Epidermal melanocyte (primary cell): ENCODE results near the gene RAB24.
"Not testable (repeated sequence)": the region's sequence is repeated elsewhere in the genome, so short reads cannot be mapped to it uniquely, and the experiment has no call there.

Experiments used
- DNase-seq: peaks from one replicate; pipeline ENCODE4 v3.0.0; 2011; ENCODE audit warnings: low spot score; ENCODE audit not compliant: insufficient read length

The RAB24 gene

DNA sequence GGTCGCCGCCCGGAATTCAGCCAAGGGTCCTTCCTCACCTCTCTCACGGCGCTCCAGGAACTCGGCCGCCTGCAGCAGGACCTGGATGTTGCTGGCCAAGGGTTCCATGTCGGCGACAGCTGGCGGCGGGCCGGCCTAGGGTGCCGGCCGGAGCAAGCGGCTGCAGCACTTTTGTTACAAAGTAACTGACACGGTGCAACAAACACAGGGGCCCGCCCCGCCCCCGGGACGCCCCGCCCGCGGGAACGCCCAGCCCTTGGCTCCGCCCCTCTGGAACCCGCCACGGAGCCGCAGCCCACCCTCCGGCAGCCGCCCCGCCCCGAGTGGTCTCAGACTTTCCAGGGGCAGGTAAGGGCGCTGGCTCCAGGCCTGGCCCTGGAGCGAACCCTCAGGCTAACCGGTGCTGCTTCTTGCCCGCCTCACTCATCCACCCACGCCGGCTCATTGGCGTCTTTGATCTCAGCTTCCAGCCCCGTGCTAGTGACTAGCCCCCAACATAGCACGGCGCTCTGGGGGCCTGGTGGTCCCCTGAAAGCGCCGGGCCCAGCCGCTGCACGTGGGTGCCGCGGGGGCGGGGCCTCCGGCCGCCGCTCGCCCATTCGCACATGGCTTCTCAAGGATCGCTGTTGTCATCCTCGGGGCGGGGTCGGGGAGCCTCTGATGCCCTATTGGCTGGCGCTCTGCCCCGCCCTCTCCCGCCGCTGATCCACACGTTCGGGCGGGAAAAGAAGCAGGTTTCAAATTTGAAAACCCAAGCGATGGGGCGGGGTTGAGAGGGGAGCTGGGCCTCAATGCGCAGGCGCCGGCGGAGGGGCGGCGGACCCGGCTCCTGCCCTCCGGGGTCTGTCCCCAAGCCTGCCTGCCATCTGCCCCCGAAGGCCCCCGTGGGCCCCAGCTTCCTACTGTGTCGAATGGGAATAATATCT, 8.5 kb upstream of the RAB24 start, which contains the start of gene MXD3:
MXD3 (minus strand) TSS at position 176 of the 926 bp plus-strand sequence; CDS start at position 108, 68 bp downstream.
- peak; percentile 97 for DNase-seq

DNA sequence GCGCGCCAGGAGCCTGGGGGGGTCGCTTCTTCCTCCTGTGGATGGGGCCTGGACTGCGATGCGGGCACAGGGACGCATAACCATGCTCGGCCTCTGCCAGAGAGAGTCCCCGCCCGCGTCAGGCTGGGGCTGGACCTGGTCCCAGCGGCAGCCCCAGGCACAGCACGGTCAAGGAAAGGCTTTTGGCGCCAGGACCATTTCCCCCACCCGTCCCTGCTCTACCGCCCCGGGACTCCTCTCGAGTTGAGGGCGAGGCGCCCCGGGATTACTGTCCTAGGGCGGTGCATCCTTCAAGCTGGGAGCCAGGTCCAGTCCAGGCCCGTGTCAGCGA, 7.8 kb upstream of the RAB24 start:
- DNase-seq, result no peak

DNA sequence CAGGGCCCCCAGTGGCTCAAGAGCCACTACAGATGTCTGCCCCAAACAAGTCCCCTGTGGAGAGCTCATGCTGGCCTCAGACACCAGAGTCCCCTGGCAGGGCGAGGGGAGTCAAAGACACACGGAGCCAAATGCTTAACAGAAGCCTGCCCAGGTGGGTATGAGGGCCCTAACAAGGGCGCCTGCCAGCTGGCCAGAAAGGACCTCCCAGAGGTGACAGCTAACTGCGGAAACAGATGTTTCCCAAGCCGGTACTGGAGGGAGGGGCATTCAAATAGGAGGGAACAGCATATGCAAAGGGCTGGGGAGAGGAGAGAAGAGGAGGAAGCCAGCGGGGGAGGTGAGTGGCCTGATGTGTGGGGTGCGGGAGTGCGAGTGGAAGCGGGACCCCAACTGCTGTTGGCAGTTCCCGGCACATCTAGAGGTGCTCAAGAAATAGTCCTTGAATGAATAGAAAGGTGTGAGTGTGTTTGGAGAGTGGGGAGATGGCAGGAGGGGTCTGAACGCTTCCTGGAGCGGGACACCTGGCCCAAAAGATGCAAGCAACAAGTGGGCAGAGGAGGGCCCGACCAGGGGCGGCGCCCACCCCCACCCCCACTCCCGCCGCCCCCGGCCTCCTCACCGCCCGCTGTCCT, 7.4 kb upstream of the RAB24 start:
- DNase-seq, result no peak

DNA sequence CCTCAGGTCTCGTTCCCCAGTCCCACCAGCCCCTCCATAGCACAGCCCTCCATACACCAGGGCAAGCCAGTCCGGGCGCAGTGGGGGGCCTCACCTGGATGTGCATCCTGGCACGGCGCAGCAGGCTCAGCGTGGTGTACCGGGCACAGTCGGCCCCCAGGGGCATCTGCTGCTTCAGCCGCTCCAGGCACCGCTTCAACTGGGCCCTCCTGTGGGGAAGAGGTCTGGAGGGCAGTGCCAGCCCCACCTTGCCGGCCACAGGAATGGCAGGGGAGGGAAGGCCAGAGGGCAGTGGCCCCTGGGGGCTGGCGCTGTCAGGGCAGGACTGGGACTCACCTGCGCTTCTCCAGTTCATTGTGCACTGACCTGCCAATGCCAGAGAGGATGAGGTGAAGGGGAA, 6.8 kb upstream of the RAB24 start:
- no peak for DNase-seq

DNA sequence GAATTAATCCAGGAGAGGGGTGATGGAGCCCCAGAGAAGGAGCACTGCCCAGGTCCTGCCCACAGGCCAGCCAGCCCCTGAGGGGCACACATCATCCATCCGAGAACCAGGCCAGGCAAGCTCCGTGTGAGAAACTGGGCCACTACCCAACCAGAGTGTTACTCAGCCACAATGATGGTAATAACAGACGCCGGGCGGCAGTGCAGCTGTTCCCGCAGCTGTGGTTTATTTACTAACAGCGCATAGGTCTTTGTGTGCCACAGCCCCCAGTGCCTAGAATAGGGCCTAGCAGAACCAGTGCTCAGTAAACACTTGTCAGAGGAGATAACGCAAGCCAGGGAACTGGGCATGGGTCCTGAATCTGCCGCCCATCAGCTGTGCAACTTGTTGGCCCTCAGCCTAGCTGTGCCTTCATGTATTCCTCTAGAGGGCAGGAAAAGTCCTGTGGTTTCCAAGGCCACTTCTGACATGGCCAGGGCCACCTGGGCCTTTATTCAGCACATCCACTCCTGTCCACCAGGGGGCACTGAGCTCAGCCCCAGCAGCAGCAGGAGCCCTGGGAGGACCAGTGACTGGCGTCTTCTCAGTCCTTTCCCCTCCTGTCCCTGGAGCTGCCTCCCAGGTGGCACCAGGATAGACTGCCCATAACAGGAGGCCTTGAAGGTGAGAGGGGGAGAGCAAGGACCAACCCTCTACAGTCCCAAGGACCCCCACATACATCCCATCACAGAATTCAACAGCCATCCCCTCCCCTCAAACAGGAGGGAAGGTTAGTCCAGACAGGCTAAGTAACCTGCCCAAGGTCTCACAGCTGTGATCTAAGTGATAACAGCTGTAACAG, 6.1 kb upstream of the RAB24 start:
- peak; percentile 53 for DNase-seq

DNA sequence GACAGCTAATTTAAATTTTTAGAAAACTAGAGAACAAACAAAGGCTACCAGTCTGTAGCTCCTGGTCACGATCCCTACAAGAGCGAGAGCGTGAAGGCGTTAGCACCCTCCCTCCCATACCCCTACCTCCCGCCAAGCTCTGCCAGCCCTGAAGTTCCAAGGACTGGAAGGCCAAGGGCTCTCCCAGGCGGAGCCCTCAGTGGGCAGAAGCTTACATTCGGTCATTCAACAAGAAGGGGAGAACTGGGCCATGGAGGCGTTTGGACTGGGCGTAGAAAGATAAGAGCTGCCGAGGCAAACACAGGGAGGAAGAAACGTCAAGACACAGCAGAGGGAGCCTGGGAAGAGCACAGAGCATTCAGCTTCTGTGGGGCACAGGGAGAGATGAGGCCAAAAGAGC, 5.2 kb upstream of the RAB24 start:
- no peak for DNase-seq

DNA sequence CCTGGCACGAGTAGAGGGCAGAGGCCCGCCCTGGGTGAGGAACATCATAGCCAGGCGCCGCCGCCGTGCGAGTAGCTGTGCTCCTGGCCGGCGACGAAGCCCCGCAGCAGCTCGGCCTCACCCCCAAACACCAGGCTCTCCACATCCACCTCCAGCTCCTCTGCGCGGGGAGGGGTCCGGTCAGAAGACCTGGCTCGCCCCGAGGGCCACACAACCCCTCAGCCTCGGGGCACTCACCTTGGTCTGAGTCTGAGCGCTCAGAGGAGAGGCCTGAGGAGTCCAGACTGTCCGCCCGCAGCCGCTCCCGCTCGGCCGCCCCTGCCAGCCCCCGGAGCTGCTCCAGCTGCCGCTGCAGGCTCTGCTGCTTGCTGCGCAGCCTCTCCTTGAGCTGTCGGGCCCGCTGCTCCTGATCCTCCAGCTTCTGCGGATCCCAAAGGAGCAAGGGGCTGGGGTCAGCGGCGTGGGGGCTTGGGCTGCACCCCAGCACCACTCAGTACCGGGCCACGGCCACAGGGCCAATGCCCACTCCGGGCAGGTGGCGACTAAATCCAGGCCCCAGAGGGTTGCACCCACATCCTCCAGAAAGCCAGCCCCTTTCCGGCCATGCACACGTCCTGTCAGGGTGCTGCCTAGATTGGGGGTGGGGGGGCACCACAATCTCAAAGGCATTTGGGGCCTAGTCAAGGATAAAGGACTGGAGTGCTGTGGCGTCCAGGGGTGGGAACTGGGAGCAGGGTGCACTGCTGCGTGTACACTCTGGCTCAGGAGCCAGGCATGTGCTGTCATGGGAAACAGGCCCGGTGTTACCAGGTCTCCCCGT, 4.2 kb upstream of the RAB24 start:
- no peak for DNase-seq

DNA sequence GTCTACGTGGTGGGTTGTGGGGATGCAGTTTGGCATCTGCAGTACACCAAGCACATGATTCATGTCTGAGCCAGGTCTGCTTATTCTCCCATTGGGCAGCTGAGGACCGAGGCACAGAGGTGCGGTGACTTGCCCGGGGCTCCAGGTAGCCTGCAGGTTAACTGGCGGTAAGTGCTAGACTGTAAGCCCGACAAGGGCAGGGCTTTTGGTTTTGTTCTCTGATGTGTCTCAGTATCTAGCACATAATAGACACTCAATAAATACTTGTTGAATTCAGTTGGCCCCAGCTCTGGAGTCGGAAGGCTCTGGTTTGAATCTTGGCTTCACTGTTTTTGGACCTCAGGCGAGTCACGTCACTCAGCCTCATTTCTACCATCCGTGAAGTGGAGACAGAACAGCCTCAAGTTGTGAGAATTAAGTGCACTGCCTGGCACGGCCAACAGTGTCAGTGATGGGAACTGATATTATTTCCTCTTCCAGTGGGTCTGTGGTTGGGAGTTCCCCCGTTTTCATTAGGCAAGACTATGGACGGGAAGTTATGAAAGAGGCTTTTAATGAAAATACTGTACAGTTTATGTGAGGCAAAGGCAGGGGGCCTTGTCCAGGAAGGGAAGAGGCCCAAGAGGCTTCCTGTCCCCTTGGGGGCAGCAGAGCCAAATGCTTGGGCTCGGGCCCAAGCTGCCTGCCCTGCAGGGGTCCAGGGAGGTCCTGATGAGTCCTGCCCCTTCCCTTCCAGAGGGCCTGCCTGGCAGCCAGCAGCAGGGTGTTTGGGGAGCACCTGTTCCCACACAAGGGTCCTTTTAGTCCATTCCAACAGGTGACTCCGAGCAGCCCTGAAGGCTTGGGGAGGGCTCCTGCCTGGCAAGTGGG, 3.4 kb upstream of the RAB24 start:
- no peak for DNase-seq

DNA sequence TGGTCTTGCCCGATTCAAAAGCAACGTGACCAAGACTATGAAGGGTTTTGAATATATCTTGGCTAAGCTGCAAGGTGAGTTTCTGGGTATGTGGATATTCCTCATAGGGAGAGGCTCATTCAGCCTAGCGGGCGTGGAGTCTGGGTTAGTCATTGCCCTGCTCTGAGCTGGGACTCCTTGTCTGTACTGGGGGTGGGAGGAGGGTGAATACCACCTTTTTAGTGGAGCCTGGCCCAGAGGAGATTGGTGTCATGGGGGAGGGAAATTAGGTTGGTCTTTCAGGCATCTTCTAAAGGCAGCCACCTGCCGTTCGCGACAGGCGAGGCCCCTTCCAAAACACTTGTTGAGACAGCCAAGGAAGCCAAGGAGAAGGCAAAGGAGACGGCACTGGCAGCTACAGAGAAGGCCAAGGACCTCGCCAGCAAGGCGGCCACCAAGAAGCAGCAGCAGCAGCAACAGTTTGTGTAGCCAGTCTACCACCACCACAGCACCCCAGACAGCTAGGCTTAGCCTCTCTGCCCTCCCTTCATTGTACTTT, 2.7 kb upstream of the RAB24 start:
- not testable (repeated sequence) for DNase-seq

DNA sequence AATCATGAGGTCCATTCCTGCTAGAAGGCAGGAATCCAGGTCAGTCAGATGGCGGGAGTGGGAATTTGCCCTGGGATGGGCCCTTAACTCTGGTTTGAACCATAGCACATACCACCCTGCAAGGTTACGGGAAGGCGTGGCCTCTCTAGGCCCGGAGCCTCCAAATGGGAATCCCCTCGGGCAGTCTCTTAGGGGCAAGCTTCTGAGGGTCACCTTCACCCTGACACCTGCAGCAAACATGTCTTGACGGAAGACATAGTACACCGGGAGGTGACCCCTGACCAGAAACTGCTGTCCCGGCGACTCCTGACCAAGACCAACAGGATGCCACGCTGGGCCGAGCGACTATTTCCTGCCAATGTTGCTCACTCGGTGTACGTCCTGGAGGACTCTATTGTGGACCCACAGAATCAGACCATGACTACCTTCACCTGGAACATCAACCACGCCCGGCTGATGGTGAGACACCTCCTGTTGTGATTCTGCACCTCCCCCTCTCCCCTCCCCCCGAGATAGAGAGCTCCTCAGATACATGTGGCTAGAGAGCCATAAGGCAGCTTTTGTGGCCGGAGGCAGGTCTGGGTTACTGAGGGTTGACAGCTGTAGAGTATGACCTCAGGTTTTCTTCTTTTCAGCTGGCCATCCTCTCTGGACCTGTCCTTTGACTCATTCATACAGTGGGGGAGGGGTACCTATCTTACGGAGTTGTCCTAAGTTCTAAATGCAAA, 1.0 kb upstream of the RAB24 start:
- no peak for DNase-seq

DNA sequence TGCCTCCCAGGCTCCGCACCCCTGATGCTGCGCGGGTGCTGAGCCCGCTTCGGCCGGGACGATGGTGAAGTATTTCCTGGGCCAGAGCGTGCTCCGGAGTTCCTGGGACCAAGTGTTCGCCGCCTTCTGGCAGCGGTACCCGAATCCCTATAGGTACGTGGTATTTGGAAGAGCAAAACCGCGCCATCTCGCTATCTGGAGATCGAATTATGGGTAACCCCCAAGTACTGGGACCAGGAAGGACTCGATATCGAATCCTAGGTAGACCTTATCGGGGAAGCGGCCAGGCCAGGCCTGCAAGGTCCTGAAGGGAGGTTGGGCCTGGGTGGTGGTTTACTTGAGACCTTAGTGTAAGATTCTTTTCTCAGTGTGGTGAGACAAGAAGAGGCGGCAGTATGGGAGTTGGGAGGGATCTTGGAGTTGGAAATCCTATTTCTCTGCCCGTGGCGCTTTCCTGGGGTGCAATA, 439 bp upstream of the RAB24 start:
- DNase-seq, result no peak

DNA sequence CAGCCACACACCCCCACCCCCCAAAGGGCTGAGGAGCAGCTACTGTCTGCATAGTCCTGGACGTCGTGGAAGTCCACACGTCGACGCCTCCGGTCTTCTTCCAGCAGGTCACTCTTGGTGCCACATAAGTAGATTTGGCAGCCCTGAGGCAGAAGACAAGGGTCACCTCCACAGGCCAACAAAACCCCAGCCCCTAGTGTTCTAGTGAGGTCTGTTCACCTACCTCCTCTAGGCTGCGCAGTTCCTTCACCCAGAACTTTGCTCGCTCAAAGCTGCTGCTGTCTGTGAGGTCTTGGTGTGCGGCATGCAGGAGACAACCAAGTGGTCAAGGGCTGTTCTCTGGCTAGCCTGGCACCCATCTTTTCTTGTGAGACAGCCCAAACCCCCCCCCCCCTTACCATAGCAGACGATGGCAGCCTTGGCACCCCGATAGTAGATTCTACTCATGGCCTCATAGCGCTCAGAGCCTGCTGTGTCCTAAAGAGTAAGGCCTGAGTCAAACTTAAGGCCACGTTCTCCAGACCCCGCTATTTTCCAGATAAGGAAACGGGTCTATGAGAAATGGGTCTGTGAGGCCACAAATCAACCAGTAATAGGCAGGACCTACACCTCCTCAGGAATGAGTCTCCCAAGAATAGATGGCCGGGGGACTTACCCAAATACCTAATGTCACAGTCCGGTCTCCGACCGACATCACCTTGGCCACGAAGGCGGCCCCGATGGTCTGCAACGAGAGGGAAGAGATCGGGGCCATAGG, 987 bp downstream of the RAB24 start:
- DNase-seq, result no peak

DNA sequence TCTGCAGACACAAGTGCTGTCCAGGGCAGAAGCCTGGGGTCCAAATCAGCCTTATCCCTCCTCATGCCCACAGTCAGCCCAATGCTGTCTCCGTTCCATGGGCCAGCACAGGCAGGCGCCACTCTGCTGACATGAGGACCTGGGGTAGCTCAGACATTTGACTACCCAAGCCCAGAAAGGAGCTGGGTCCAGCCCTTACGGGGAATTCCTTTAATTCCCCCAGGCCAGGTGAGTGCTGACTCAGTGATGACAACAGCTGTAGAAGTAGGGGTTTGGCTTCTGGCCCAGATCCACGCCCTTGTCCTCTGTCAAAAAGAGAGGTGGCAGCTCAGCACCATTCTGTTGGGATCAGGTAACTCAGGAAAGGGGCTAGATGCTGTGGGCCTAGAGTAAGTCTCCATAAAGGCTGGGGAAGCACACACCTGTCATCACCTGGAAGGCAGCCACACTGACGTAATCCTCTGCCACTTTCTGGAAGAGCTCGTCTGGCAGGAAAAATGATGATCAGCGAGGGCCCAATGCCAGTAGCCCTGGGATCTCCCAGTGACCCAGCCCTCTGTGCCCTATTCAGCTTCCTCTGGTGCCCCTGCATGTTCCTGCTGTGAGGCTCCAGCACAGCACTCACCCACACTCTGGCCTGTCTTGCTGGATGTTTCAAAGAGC, 1.9 kb downstream of the RAB24 start:
- DNase-seq, result no peak

DNA sequence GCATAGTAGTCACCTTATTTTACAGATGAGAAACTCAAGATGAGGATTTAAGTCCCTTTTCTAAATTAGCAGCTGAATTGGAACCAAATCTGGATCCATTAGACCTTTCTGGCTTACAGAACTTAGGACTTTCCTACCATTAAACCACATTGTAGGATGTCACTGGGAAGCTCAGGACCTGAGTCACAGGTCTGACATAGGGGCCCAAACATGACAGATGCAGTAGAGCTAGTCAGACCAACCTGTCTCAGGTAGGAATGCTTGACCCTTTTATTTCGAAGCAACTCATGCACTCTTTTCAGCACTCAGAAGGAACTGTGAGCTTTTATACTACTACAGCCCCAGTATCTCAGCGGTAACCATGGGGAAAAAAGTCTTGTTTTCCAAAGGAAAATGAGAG, 2.6 kb downstream of the RAB24 start:
- DNase-seq, result no peak

DNA sequence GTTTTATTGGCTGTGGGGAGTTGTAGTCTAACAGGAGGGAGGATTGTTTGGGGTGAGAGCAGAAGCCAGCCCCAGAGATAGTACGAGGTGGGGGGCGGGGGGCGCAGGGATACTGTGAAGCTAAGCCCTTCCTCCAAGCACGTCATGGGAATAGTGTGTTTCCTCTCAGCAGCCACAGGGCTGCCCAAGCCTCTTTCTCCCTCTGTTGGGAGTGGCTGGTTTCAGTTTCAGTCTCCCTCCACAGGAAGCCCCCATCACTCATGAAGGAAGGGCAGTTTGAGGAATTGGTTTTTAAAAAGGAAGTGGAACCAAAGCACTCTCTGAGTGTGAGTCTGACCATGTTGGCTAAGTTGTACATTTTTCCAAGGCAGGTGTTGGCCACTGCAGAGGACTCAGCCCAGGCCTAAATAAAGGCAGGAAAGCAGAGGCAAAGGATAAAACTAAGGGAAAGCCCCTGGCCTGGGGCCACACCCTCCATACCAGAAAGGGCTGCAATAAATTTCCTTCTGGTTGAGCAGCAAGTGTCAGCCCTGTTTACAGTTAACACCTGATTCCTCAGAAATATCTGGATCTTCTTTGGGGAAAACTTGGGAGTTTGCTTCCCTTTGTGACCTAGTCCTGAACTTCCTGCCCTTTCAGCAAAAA, 3.2 kb downstream of the RAB24 start:
- no peak for DNase-seq

DNA sequence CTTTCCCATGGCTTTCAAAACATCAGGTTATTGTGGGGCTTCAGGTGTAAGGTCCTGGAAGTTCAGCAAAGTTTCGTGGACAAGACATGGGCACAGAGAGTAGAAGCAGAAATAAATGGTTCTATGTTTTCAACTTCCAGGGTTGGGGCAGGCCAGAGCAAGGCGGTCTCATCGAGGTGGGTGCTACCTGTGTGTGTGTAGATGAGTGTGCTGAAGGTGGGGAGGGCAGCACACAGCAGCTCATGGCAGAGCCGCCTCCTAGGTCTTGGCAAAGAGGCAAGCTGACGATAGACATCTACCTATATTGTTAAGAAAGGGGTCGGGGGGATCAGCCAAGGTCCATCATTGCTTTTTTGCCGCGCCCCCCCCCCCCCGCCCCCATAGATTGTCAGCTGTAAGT, 3.8 kb downstream of the RAB24 start:
- no peak for DNase-seq

DNA sequence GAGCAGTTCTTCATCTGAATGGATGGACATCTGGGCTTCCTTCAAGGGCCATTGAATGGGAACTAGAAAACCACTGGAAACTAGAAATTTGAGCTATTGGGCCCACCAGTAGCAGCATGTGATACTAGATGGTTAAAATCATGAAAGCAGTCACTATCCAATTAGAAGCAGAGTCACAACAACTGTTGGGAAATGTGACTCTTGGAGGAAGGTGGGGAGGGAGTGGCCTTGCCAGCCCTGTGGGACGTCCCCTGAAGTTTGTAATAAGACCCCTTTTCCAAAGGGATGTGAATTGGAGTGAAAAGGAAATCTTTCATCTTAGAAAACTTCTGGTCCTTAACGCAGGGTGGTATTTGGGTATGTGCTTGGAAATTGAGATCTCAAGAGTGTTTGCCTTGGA, 5.6 kb downstream of the RAB24 start:
- DNase-seq, result no peak
